Fibroblast of lung (primary cell): ENCODE results near the gene CST5. TPM values are rescaled to one million over a fixed set of nuclear protein-coding genes. Genes with fewer than 3 reads are reported as not detected.
A peak's percentile ranks its signal among the peaks of the same experiment; 100 is the strongest.

Source experiments
- DNase-seq, 2 donors: peaks; one replicate each; pipeline versions ENCODE4 v3.0.0 to v3.0.0-alpha.2; 2010; ENCODE audit warnings: low read depth in 2 of 2
- H2AFZ ChIP-seq: 2 replicates; pipeline ENCODE4 v1.5.1; 2012; ENCODE audit warnings: low read length, control low read depth, inconsistent platforms
- H3K27ac ChIP-seq: 2 replicates; pipeline ENCODE4 v1.5.1; 2011; ENCODE audit warnings: low read length, control low read depth; ENCODE audit not compliant: insufficient read depth
- H3K27me3 ChIP-seq: 2 replicates; pipeline ENCODE4 v1.5.1; 2011; ENCODE audit warnings: mild to moderate bottlenecking, low read length; ENCODE audit not compliant: control insufficient read depth, insufficient read depth
- H3K36me3 ChIP-seq: 2 replicates; pipeline ENCODE4 v1.5.1; 2011; ENCODE audit warnings: low read length; ENCODE audit not compliant: control insufficient read depth, insufficient read depth
- H3K4me1 ChIP-seq: 2 replicates; pipeline ENCODE4 v1.5.1; 2011; ENCODE audit warnings: low read length; ENCODE audit not compliant: control insufficient read depth, insufficient read depth; ENCODE audit errors: extremely low read depth
- H3K4me2 ChIP-seq: 2 replicates; pipeline ENCODE4 v1.5.1; 2011; ENCODE audit warnings: low read length, control low read depth; ENCODE audit not compliant: insufficient read depth; ENCODE audit errors: extremely low read depth
- H3K4me3 ChIP-seq, 4 experiments: fragments of 200-600 bp in 1 of 4; sonication (generic) in 1 of 4; replicated peaks in 1 of 4; 2 replicates each; pipeline ENCODE4 v1.5.1; 2011 to 2016; ENCODE audit warnings: low read length in 4 of 4, low read depth in 3 of 4, mild to moderate bottlenecking in 3 of 4, control low read depth in 2 of 4, inconsistent platforms in 1 of 4, mixed read lengths in 1 of 4; ENCODE audit not compliant: insufficient read depth in 1 of 4; ENCODE audit errors: control extremely low read depth in 1 of 4
- H3K79me2 ChIP-seq: 2 replicates; pipeline ENCODE4 v1.5.1; 2012; ENCODE audit warnings: mild to moderate bottlenecking, low read length, inconsistent platforms; ENCODE audit not compliant: control insufficient read depth, insufficient read depth
- H3K9ac ChIP-seq: 2 replicates; pipeline ENCODE4 v1.5.1; 2011; ENCODE audit warnings: mild to moderate bottlenecking, low read length, control low read depth; ENCODE audit not compliant: insufficient read depth
- H3K9me3 ChIP-seq: 2 replicates; pipeline ENCODE4 v1.5.1; 2012; ENCODE audit warnings: low read depth, low read length; ENCODE audit not compliant: control insufficient read depth, insufficient read depth
- H4K20me1 ChIP-seq: 2 replicates; pipeline ENCODE4 v1.5.1; 2011; ENCODE audit warnings: low read length; ENCODE audit not compliant: control insufficient read depth, insufficient read depth; ENCODE audit errors: extremely low read depth
- CTCF ChIP-seq, 2 donors: IDR thresholded peaks in 1 of 2; conservative IDR thresholded peaks in 1 of 2; 1 replicate in 1 of 2; 2 replicates in 1 of 2; pipeline ENCODE4 v1.5.1; 2011 to 2012; ENCODE audit warnings: low read length in 2 of 2, control low read depth in 1 of 2, inconsistent platforms in 1 of 2, low read depth in 1 of 2, mild to moderate bottlenecking in 1 of 2
- EZH2 ChIP-seq: IDR thresholded peaks from 2 replicates; pipeline ENCODE4 v1.5.1; 2012; ENCODE audit warnings: low read length, control low read depth, mild to moderate bottlenecking; ENCODE audit errors: missing control alignments
- polyA plus RNA-seq, 2 donors: library from polyadenylated mRNA; depleted of rRNA in 1 of 2; stranded (reverse) in 1 of 2; unstranded in 1 of 2; fragments of >200 nt; gene quantifications; 2 replicates each; pipeline ENCODE4 v1.2.1, GENCODE V29; 2011 to 2012; ENCODE audit warnings: missing spikeins in 1 of 2
- total RNA-seq: library from RNA; depleted of rRNA; stranded (reverse); fragments of >200 nt; gene quantifications from 2 replicates; pipeline ENCODE4 v1.2.1, GENCODE V29; 2014

CST5 gene
- total and polyA plus RNA-seq, 2 donors (not counting 1 experiment from before 2014, with no cell fraction given) = not detected

DNA sequence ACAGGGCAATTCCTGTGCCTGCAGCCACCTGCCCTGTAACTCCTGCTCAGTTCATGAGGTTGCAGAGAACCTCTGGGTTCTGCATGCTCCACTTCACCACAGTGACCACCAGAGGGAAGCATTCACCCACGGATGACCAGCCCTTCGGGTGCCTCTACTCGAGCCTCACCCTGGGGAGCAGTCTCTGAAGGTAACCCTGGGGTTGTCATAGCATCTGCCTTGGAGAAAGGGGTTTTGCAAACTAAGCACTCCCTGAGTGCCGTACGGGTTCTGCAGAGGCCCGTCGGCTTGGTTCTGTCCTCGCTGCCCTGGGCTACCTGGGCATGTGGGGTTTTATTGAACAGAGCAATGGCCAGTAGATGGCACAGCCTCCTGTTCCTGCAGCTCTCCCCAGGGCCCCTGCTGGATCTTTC is 10.2 kb upstream of the CST5 start:
- no peak overlapping the region for H3K9ac ChIP-seq
- DNase-seq = peak in 1 of 2 donors; percentile 14

DNA sequence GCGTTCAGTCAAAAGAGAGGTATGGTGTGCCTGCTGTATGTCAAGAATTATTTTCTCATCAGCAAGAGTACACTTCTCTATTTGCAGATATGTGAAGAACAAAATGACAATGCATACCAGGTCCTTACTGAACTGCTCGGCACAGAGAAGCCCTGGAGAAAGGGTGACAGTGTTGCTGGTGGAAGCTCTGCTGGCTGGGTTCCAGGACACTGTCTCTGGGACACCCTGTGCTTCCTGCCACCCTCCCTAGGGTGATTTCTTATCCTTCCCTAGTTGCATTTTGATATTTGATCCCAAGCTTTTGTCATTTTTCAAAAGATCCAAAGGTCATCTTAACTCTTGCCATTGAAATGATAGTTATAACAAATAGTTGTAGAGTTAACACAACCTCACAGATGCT is 8.3 kb upstream of the CST5 start:
- H3K9ac ChIP-seq = no peak overlapping the region
- TF ChIP-seq EZH2 (no peak), CTCF (conservative IDR thresholded peaks at IDR 0.05 in 1 of 2, IDR thresholded peaks at IDR 0.05 in 1 of 2; ENCODE audit: low read depth in 1 of 2, low read length in 2 of 2) (no peak)
- H3K79me2 ChIP-seq = no peaks in the 10 kb centered on the region
- no peaks in the 10 kb centered on the region for H4K20me1 ChIP-seq
- DNase-seq = no peak
- no peak overlapping the region for H3K4me2 ChIP-seq
- H3K27me3 ChIP-seq = no peaks in the 10 kb centered on the region
- no peak overlapping the region for H2AFZ ChIP-seq
- H3K36me3 ChIP-seq = no peaks in the 10 kb centered on the region
- H3K4me3 ChIP-seq = no peak overlapping the region
- no peaks in the 10 kb centered on the region for H3K4me1 ChIP-seq
- no peaks in the 10 kb centered on the region for H3K9me3 ChIP-seq
- H3K27ac ChIP-seq = no peak overlapping the region

More for the DNA sequence above, 10.2 kb upstream of the CST5 start:
- Histone ChIP-seq H2AFZ (no peak overlapping the region), H3K4me2 (no peak overlapping the region), H3K9me3 (no peaks in the 10 kb centered on the region), H3K27me3 (no peaks in the 10 kb centered on the region), H3K27ac (no peak overlapping the region), H3K36me3 (no peaks in the 10 kb centered on the region), H3K4me3 (no peak overlapping the region), H3K4me1 (no peaks in the 10 kb centered on the region), H3K79me2 (no peaks in the 10 kb centered on the region), H4K20me1 (no peaks in the 10 kb centered on the region)
- peak; percentile 54 to 65 for TF ChIP-seq CTCF (conservative IDR thresholded peaks at IDR 0.05 in 1 of 2, IDR thresholded peaks at IDR 0.05 in 1 of 2; ENCODE audit: low read depth in 1 of 2, low read length in 2 of 2)
- TF ChIP-seq EZH2 = no peak

DNA sequence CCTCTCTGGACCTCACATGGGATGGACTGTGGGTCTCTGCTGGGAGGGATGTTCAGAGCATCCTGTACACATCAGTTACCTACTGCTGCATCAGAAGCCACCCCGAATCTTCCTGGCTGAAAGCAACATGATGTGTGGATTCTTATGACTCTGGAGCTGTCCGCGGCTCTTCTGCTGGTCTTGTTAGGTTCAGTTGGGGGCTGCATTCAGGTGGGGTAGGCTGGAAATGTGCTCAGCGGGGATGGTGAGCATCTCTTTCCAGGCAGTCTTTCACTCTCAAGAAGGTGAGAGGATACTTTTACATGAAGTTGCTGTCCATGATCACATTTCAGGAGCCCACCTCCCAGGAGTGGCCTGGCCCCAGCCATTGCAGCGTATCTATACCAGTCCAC is 5.2 kb upstream of the CST5 start:
- Histone ChIP-seq H3K4me2 (no peak overlapping the region), H3K9ac (no peak overlapping the region), H2AFZ (no peak overlapping the region), H3K79me2 (no peaks in the 10 kb centered on the region), H3K27ac (no peak overlapping the region), H3K36me3 (no peaks in the 10 kb centered on the region), H3K9me3 (no peaks in the 10 kb centered on the region), H4K20me1 (no peaks in the 10 kb centered on the region), H3K4me1 (no peaks in the 10 kb centered on the region), H3K4me3 (no peak overlapping the region), H3K27me3 (no peaks in the 10 kb centered on the region)
- DNase-seq = no peak
- TF ChIP-seq EZH2 = no peak
- TF ChIP-seq CTCF (conservative IDR thresholded peaks at IDR 0.05 in 1 of 2, IDR thresholded peaks at IDR 0.05 in 1 of 2; ENCODE audit: low read depth in 1 of 2, low read length in 2 of 2) = no peak
